Measurements from ENCODE around the gene FER. TPM values are rescaled to one million over a fixed set of nuclear protein-coding genes. Genes with fewer than 3 reads are reported as not detected.
"Not testable (repeated sequence)": the region's sequence is repeated elsewhere in the genome, so short reads cannot be mapped to it uniquely, and the experiment has no call there.

Gene FER
- polyA plus RNA-seq, 1 donor from 2014 or later: 8.5 TPM

- H3F3A ChIP-seq (ENCODE audit: insufficient read depth, low read length, poor library complexity, severe bottlenecking): no peaks in the 10 kb centered on the region
- TF ChIP-seq EZH2 (IDR thresholded peaks at IDR 0.05; ENCODE audit: borderline replicate concordance, insufficient read depth, low read length, poor library complexity, severe bottlenecking) (no peak), RAD21 (conservative IDR thresholded peaks at IDR 0.05) (no peak), EP300 (conservative IDR thresholded peaks at IDR 0.05; ENCODE audit: poor library complexity, severe bottlenecking) (no peak), MXI1 (conservative IDR thresholded peaks at IDR 0.05; ENCODE audit: poor library complexity, severe bottlenecking) (no peak), SMC3 (conservative IDR thresholded peaks at IDR 0.05; ENCODE audit: poor library complexity) (no peak), CTCF (IDR thresholded peaks at IDR 0.05; ENCODE audit: poor library complexity, severe bottlenecking) (no peak), POLR2AphosphoS5 (IDR thresholded peaks at IDR 0.05) (no peak), TAF1 (IDR thresholded peaks at IDR 0.05; ENCODE audit: low read depth) (no peak), REST (IDR thresholded peaks at IDR 0.05; ENCODE audit: borderline replicate concordance) (no peak)
- H3K4me2 ChIP-seq (ENCODE audit: low read length): no peak overlapping the region
- no peak overlapping the region for H2AFZ ChIP-seq (ENCODE audit: low read depth, low read length)
- H3K9me3 ChIP-seq (ENCODE audit: low read length): peaks cover 9% of the 10 kb centered on the region
- H3K36me3 ChIP-seq (ENCODE audit: insufficient read depth, low read length): no peaks in the 10 kb centered on the region
- H3K9me2 ChIP-seq (ENCODE audit: insufficient read depth, low read length): no peaks in the 10 kb centered on the region
- no peaks in the 10 kb centered on the region for H4K20me1 ChIP-seq (ENCODE audit: insufficient read depth)
- H3K27ac ChIP-seq (ENCODE audit: low read length): no peak overlapping the region
- H3K79me2 ChIP-seq (replicated peaks; ENCODE audit: insufficient read depth, low read length): peaks cover 4% of the 10 kb centered on the region
- no peaks in the 10 kb centered on the region for H3K27me3 ChIP-seq (ENCODE audit: insufficient read depth, low read depth, low read length)
- no peak overlapping the region for H3K9ac ChIP-seq (ENCODE audit: low read length)
- no peak overlapping the region for H3K4me3 ChIP-seq (ENCODE audit: low read length)
Observed at GRCh38 chr5:108763222-108763916, 15.7 kb downstream of the FER start.

DNA sequence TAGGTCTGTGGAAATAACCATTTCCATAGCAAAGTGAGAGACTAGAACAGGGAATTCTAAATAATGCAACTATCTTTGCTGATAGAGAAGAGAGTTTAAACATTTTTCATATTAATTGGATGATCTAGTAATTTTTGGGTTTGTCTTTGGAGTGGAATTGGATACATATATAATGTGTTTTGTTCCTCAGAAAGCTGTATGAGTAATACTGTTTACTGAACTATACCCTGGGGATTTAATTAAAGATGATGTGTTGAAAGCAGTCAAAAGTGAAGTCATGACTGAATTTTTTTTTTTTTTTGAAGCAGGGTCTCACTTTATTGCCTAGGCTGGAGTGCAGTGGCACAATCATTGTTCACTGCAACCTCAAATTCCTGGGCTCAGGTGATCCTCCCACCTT is 17.9 kb downstream of the FER start:
- Histone ChIP-seq H4K20me1 (ENCODE audit: insufficient read depth) (no peaks in the 10 kb centered on the region), H3K4me3 (ENCODE audit: low read length) (no peak overlapping the region), H3K9ac (ENCODE audit: low read length) (no peak overlapping the region), H2AFZ (ENCODE audit: low read depth, low read length) (no peak overlapping the region), H3K4me2 (ENCODE audit: low read length) (no peak overlapping the region), H3K79me2 (replicated peaks; ENCODE audit: insufficient read depth, low read length) (peaks cover 4% of the 10 kb centered on the region), H3K27me3 (ENCODE audit: insufficient read depth, low read depth, low read length) (no peaks in the 10 kb centered on the region), H3F3A (ENCODE audit: insufficient read depth, low read length, poor library complexity, severe bottlenecking) (no peaks in the 10 kb centered on the region), H3K36me3 (ENCODE audit: insufficient read depth, low read length) (no peaks in the 10 kb centered on the region), H3K27ac (ENCODE audit: low read length) (no peak overlapping the region), H3K9me3 (ENCODE audit: low read length) (peaks cover under 1% of the 10 kb centered on the region), H3K9me2 (ENCODE audit: insufficient read depth, low read length) (no peaks in the 10 kb centered on the region)
- no peak for TF ChIP-seq SMC3 (conservative IDR thresholded peaks at IDR 0.05; ENCODE audit: poor library complexity)
- no peak for TF ChIP-seq EP300 (conservative IDR thresholded peaks at IDR 0.05; ENCODE audit: poor library complexity, severe bottlenecking)
- no peak for TF ChIP-seq MXI1 (conservative IDR thresholded peaks at IDR 0.05; ENCODE audit: poor library complexity, severe bottlenecking)
- no peak for TF ChIP-seq POLR2AphosphoS5 (IDR thresholded peaks at IDR 0.05)
- TF ChIP-seq EZH2 (IDR thresholded peaks at IDR 0.05; ENCODE audit: borderline replicate concordance, insufficient read depth, low read length, poor library complexity, severe bottlenecking): no peak
- no peak for TF ChIP-seq REST (IDR thresholded peaks at IDR 0.05; ENCODE audit: borderline replicate concordance)
- TF ChIP-seq TAF1 (IDR thresholded peaks at IDR 0.05; ENCODE audit: low read depth): no peak
- no peak for TF ChIP-seq RAD21 (conservative IDR thresholded peaks at IDR 0.05)
- TF ChIP-seq CTCF (IDR thresholded peaks at IDR 0.05; ENCODE audit: poor library complexity, severe bottlenecking): no peak

DNA sequence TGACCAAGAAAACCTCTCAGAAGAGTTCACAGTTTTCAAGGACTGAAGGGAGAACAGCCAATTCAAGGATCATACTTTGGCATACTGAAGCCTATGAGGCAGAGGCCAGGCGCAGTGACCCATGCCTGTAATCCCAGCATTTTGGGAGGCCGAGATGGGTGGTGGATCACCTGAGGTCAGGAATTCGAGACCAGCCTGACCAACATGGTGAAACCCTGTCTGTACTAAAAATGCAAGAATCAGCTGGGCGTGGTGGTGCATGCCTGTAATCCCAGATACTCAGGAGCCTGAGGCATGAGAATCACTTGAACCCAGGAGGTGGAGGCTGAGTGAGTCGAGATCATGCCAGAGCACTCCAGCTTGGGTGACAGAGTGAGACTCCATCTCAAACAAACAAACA is 19.2 kb downstream of the FER start:
- not testable (repeated sequence) for H3K36me3 ChIP-seq (ENCODE audit: insufficient read depth, low read length); H3K79me2 ChIP-seq (replicated peaks; ENCODE audit: insufficient read depth, low read length); H3K9me2 ChIP-seq (ENCODE audit: insufficient read depth, low read length); H3K4me3 ChIP-seq (ENCODE audit: low read length); H3K4me2 ChIP-seq (ENCODE audit: low read length); H3K9me3 ChIP-seq (ENCODE audit: low read length); H3F3A ChIP-seq (ENCODE audit: insufficient read depth, low read length, poor library complexity, severe bottlenecking); H2AFZ ChIP-seq (ENCODE audit: low read depth, low read length); H3K27me3 ChIP-seq (ENCODE audit: insufficient read depth, low read depth, low read length); H3K27ac ChIP-seq (ENCODE audit: low read length); H4K20me1 ChIP-seq (ENCODE audit: insufficient read depth); H3K9ac ChIP-seq (ENCODE audit: low read length)
